ENCODE measurements around the gene DIP2B.
A peak's percentile ranks its signal among the peaks of the same experiment; 100 is the strongest.
"Not testable (repeated sequence)": the region's sequence is repeated elsewhere in the genome, so short reads cannot be mapped to it uniquely, and the experiment has no call there.

The DIP2B gene

DNA sequence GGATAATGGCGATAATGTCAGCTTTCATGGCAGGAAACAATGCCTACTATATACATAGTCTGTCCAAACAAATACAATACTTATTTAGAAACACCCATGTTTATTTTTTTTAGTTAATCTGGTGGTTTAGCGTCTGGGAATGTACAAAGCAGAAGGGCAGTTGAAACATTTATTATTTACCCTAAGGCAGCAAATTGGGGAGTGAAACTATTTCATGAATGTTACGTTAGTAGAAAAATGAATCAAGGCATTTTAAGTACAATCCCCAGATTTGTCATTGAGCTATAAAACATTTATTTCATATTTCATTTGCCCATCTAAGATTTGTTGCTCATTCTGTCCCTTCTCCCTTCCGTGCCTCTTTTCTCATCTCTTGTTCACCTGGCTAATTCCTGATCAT lies 172.0 kb downstream of the DIP2B start:
- DNase-seq (ENCODE audit: low spot score in 2 of 2) (no peak), ATAC-seq (replicated peaks; ENCODE audit: extremely low read depth, poor library complexity, severe bottlenecking) (no peak)
- no peaks in the 10 kb centered on the region for H3K27me3 Mint-ChIP-seq
- H3K4me1 Mint-ChIP-seq, result no peaks in the 10 kb centered on the region
- H3K4me3 Mint-ChIP-seq, result no peak overlapping the region
- H3K27ac Mint-ChIP-seq (ENCODE audit: low read depth), result no peak overlapping the region
- peaks cover 32% of the 10 kb centered on the region for H3K36me3 Mint-ChIP-seq (ENCODE audit: insufficient read depth)
- no peaks in the 10 kb centered on the region for H3K9me3 Mint-ChIP-seq

DNA sequence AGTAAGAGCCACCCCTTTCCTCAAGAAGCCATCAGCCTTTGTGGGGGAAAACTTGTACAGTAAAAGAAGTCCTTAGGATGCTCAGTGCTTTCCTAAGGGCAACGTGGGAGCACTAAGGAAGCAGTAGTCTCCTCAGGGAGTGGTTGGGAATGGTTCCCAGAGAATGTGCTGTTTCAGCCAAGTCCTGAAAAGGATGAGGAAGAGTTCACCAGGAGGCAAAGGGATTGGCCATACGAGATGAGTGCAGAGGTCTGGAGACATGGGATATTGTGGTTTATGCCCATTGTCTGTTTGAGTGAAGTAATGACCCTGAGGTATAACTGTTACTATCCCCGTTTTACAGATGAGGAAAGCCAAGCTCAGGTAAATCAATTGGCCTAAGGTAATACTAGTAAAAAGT lies 173.1 kb downstream of the DIP2B start:
- Mint-ChIP-seq H3K27ac (ENCODE audit: low read depth) (no peak overlapping the region), H3K9me3 (no peaks in the 10 kb centered on the region), H3K4me1 (no peaks in the 10 kb centered on the region), H3K27me3 (no peaks in the 10 kb centered on the region), H3K36me3 (ENCODE audit: insufficient read depth) (peaks cover 36% of the 10 kb centered on the region), H3K4me3 (no peak overlapping the region)
- DNase-seq (ENCODE audit: low spot score in 2 of 2), result no peak
- no peak for ATAC-seq (replicated peaks; ENCODE audit: extremely low read depth, poor library complexity, severe bottlenecking)

DNA sequence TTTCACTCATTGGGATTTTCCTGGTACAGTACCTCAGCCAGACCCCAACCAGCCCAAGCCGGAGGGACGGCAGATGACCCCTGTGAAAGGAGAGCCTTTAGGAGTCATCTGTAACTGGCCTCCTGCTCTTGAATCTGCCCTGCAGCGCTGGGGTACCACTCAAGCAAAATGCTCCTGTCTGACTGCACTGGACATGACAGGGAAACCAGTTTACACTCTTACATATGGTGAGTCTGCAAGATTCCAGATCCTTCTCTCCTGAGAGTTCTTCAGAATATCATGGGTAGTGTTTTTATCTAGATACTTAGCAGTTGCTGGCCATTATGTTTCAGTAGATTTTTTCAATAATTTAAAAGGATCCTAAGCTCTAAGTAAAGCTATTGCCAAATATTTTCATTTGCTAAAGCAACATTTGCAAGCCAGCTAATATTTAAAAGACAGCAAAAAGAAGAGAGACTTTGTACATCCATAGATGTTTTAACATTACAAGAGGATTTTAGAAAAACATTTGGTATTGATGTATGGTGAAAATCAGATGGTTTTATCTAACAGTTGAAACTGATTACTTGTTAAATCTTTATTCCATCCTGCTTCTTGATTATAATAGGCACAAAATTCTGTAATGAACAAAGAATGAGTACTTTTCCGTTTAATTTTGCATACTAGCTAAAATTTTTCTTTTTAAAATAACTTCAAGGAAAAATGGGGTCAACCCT lies 174.0 kb downstream of the DIP2B start:
- ATAC-seq (replicated peaks; ENCODE audit: extremely low read depth, poor library complexity, severe bottlenecking), result no peak
- Mint-ChIP-seq H3K27me3 (no peaks in the 10 kb centered on the region), H3K27ac (ENCODE audit: low read depth) (no peak overlapping the region), H3K9me3 (no peaks in the 10 kb centered on the region), H3K4me3 (no peak overlapping the region), H3K4me1 (no peaks in the 10 kb centered on the region), H3K36me3 (ENCODE audit: insufficient read depth) (peaks cover 37% of the 10 kb centered on the region)
- no peak for DNase-seq (ENCODE audit: low spot score in 2 of 2)

DNA sequence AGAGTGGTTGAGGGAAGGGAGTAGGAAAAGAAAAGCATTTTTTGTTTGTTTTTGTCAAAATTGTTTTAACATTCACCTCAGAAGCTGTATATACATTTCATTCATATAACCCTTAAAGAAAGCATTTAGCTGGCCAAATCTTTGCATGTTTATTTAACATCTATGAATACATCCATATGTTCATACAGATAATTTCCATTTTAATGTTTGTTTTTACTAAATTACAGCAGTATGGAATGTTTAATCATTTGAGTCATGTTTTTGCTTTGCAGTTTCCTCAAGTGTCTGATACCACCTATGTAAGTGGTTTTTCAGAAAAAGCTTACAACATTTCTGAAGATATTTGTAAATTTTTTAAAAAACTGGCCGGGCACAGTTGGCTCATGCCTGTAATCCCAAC lies 174.8 kb downstream of the DIP2B start:
- Mint-ChIP-seq H3K4me3 (no peak overlapping the region), H3K27me3 (no peaks in the 10 kb centered on the region), H3K27ac (ENCODE audit: low read depth) (no peak overlapping the region), H3K4me1 (no peaks in the 10 kb centered on the region), H3K9me3 (no peaks in the 10 kb centered on the region), H3K36me3 (ENCODE audit: insufficient read depth) (peaks cover 38% of the 10 kb centered on the region)
- DNase-seq (ENCODE audit: low spot score in 2 of 2), result no peak
- ATAC-seq (replicated peaks; ENCODE audit: extremely low read depth, poor library complexity, severe bottlenecking), result no peak

DNA sequence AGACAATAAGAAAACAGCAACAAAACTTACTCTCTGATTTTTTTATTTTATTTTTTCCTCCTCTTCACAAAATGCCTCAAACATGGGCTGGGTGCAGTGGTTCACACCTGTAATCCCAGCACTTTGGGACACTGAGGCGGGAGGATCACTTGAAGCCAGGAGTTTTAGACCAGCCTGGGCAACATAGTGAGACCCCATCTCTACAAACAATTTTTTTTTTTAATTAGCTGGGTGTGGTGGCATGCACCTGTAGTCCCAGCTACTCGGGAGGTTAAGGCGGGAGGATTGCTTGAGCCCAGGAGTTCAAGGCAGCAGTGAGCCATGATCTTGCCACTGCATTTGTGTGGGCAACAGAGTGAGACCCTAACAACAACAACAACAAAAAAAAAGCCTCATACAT lies 176.3 kb downstream of the DIP2B start:
- peaks cover 33% of the 10 kb centered on the region for H3K36me3 Mint-ChIP-seq (ENCODE audit: insufficient read depth)
- not testable (repeated sequence) for ATAC-seq (replicated peaks; ENCODE audit: extremely low read depth, poor library complexity, severe bottlenecking); H3K27me3 Mint-ChIP-seq; H3K4me1 Mint-ChIP-seq; H3K27ac Mint-ChIP-seq (ENCODE audit: low read depth); H3K4me3 Mint-ChIP-seq; DNase-seq (ENCODE audit: low spot score in 2 of 2); H3K9me3 Mint-ChIP-seq

DNA sequence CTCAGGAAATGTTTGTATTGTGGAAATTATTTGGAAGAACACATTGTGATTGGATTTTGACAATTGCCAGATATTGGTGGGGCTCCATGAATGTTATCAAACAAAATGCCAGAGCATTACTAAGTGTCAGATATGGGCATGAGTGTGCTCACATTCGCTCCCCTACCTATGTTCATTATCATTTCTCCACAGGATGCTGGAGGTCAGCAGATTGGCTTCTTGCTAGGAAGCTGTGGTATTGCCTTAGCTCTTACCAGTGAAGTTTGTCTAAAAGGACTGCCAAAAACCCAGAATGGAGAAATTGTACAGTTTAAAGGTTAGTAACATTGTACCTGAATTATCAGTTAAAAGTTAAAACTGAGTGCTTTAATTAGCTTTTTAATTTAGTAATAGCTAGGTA lies 180.9 kb downstream of the DIP2B start:
- no peak for DNase-seq (ENCODE audit: low spot score in 2 of 2)
- Mint-ChIP-seq H3K27ac (ENCODE audit: low read depth) (no peak overlapping the region), H3K36me3 (ENCODE audit: insufficient read depth) (peaks cover 26% of the 10 kb centered on the region), H3K4me3 (no peak overlapping the region), H3K4me1 (no peaks in the 10 kb centered on the region), H3K27me3 (no peaks in the 10 kb centered on the region), H3K9me3 (no peaks in the 10 kb centered on the region)
- ATAC-seq (replicated peaks; ENCODE audit: extremely low read depth, poor library complexity, severe bottlenecking), result no peak

DNA sequence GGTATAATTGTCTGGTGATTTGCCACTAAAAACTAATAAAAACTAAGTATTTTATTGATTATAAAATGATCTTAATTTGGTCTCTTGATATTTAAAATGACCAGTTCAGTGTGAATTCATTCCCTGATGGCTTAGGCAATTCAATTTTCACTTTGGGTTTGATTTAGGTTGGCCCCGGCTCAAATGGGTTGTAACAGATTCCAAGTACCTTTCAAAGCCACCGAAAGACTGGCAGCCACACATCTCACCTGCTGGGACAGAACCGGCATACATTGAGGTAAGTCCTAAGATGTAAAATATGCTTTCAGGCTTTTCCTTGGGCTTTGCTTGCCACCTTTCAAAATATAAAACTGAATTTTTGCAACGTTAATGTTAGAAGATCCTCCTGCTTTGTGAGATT lies 181.6 kb downstream of the DIP2B start:
- Mint-ChIP-seq H3K4me1 (no peaks in the 10 kb centered on the region), H3K4me3 (no peak overlapping the region), H3K36me3 (ENCODE audit: insufficient read depth) (peaks cover 26% of the 10 kb centered on the region), H3K27me3 (no peaks in the 10 kb centered on the region), H3K27ac (ENCODE audit: low read depth) (no peak overlapping the region), H3K9me3 (no peaks in the 10 kb centered on the region)
- no peak for DNase-seq (ENCODE audit: low spot score in 2 of 2)
- no peak for ATAC-seq (replicated peaks; ENCODE audit: extremely low read depth, poor library complexity, severe bottlenecking)

DNA sequence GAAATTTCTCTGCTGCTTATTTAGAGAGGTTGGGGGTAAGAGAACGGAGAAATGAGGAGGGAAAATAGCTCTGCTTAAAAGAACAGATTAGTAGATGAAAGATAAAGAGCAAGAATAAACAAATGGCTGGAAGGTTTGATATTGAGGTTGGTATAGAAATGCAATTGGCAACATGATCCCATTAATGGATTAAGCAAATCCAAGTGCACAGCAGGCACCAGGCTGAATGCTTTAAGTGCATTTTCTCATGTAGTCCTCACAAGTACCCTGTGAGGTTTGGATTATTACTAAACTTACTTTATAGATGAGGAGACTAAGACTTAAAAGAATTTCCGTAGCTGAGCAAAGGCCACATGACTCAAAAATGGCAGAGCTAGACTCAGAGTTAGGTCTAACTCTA lies 182.2 kb downstream of the DIP2B start:
- H3K4me3 Mint-ChIP-seq, result no peak overlapping the region
- ATAC-seq (replicated peaks; ENCODE audit: extremely low read depth, poor library complexity, severe bottlenecking), result no peak
- H3K9me3 Mint-ChIP-seq, result no peaks in the 10 kb centered on the region
- DNase-seq (ENCODE audit: low spot score in 2 of 2), result no peak
- H3K4me1 Mint-ChIP-seq, result no peaks in the 10 kb centered on the region
- H3K36me3 Mint-ChIP-seq (ENCODE audit: insufficient read depth), result peaks cover 20% of the 10 kb centered on the region
- no peaks in the 10 kb centered on the region for H3K27me3 Mint-ChIP-seq
- no peak overlapping the region for H3K27ac Mint-ChIP-seq (ENCODE audit: low read depth)

DNA sequence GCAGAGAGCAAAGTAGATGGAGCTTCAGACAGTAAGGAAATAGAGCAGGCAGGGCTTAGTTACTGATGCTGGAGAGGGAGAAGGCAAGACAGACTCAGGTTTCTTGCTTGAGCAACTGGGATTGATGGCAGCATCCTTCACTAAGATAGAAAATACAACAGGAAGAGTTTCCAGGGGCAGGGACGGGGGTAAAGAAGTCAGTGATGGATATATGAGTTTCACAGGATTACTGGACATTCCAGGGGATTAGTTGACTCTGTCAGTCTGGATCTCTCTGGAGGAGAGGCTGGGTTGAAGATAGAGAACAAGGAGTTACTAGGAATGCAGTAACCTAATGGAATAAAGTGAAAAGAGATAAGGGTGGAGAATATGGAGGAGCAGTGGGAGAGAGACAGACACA lies 184.7 kb downstream of the DIP2B start:
- no peaks in the 10 kb centered on the region for H3K9me3 Mint-ChIP-seq
- no peaks in the 10 kb centered on the region for H3K4me1 Mint-ChIP-seq

DNA sequence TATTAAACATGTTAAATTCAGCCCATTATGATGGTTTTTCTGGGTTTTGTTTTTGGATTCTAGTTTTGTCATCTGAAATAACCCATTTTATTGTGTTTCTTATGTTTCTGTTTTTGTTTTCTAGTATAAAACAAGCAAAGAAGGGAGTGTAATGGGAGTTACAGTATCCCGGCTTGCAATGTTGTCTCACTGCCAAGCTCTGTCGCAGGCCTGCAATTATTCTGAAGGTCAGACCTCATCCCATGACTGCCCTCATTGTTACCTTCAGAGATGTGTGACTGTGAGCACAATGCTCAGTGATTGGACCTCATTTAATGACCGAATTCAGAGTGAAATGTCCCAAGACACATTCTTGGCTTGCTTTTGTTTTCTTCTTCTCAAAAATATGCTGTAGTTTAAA lies 186.1 kb downstream of the DIP2B start:
- H3K27me3 Mint-ChIP-seq, result no peaks in the 10 kb centered on the region
- no peak overlapping the region for H3K27ac Mint-ChIP-seq (ENCODE audit: low read depth)
- H3K36me3 Mint-ChIP-seq (ENCODE audit: insufficient read depth), result peaks cover 21% of the 10 kb centered on the region
- ATAC-seq (replicated peaks; ENCODE audit: extremely low read depth, poor library complexity, severe bottlenecking) (no peak), DNase-seq (ENCODE audit: low spot score in 2 of 2) (no peak)
- H3K4me1 Mint-ChIP-seq, result no peaks in the 10 kb centered on the region
- H3K4me3 Mint-ChIP-seq, result no peak overlapping the region
- H3K9me3 Mint-ChIP-seq, result no peaks in the 10 kb centered on the region

More for the DNA sequence above, 184.7 kb downstream of the DIP2B start:
- Mint-ChIP-seq H3K27me3 (no peaks in the 10 kb centered on the region), H3K4me3 (no peak overlapping the region), H3K36me3 (ENCODE audit: insufficient read depth) (peaks cover 15% of the 10 kb centered on the region), H3K27ac (ENCODE audit: low read depth) (peak overlapping the region; percentile 33)
- DNase-seq (ENCODE audit: low spot score in 2 of 2) (no peak), ATAC-seq (replicated peaks; ENCODE audit: extremely low read depth, poor library complexity, severe bottlenecking) (no peak)

DNA sequence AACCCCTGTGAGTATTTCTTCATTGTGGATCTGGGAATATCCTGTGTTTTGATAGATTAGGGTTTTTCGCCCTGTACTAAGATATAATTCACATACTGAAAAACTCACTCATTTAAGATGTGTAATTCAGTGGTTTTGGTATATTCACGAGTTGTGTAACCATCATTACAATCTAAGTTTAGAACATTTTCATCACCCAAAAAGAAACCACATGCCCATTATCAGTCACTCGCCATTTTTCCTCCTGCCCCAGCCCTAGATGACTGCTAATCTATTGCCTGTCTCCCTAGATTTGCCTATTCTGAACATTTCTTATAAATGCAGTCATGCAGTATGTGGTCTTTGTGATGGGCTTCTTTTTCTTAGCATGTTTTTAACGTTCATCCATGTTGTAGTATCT lies 191.2 kb downstream of the DIP2B start:
- no peak for ATAC-seq (replicated peaks; ENCODE audit: extremely low read depth, poor library complexity, severe bottlenecking)
- no peak for DNase-seq (ENCODE audit: low spot score in 2 of 2)
- no peaks in the 10 kb centered on the region for H3K4me1 Mint-ChIP-seq
- H3K9me3 Mint-ChIP-seq, result no peaks in the 10 kb centered on the region
- H3K27ac Mint-ChIP-seq (ENCODE audit: low read depth), result no peak overlapping the region
- H3K27me3 Mint-ChIP-seq, result no peaks in the 10 kb centered on the region
- H3K4me3 Mint-ChIP-seq, result no peak overlapping the region
- peaks cover 45% of the 10 kb centered on the region for H3K36me3 Mint-ChIP-seq (ENCODE audit: insufficient read depth)

DNA sequence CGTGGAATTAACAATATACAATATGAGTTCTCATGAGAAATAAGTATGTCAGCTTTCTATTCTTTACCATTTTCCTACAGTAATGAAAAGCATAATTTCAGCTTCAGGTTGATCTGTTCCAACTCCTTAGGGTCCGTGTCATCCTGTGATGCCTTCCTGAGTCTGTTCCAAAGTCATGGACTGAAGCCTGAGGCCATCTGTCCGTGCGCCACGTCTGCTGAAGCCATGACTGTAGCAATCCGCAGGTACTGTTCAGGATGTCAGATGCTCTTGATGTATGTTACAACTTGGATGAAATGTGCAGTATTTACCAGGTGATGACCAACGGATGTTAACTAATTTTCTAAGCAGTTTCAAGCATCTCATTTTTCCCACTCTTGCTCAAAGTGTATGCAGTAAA lies 192.1 kb downstream of the DIP2B start:
- Mint-ChIP-seq H3K27me3 (no peaks in the 10 kb centered on the region), H3K4me3 (no peak overlapping the region), H3K27ac (ENCODE audit: low read depth) (no peak overlapping the region), H3K4me1 (no peaks in the 10 kb centered on the region), H3K36me3 (ENCODE audit: insufficient read depth) (peaks cover 47% of the 10 kb centered on the region), H3K9me3 (no peaks in the 10 kb centered on the region)
- no peak for DNase-seq (ENCODE audit: low spot score in 2 of 2)
- ATAC-seq (replicated peaks; ENCODE audit: extremely low read depth, poor library complexity, severe bottlenecking), result no peak

DNA sequence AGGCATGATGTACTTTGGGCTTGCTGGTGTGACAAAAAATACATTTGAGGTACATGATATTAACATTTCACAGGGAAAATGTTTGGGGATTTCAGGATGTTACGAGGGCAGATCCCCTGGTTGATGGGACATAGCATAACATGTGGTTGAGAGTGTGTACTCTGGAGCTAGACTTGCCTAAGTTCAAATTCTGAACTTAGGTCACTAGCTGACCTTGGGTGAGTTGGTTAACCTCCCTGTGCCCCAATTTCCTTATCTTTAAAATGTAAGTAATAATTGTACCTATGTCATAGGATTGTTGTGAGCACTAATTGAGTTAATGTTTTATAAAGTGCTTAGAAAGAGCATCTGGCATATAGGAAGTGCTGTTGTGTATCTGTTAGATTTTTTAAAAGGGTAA lies 194.4 kb downstream of the DIP2B start:
- peaks cover 46% of the 10 kb centered on the region for H3K36me3 Mint-ChIP-seq (ENCODE audit: insufficient read depth)
- no peaks in the 10 kb centered on the region for H3K9me3 Mint-ChIP-seq
- no peak overlapping the region for H3K4me3 Mint-ChIP-seq
- no peaks in the 10 kb centered on the region for H3K27me3 Mint-ChIP-seq
- H3K27ac Mint-ChIP-seq (ENCODE audit: low read depth), result no peak overlapping the region
- ATAC-seq (replicated peaks; ENCODE audit: extremely low read depth, poor library complexity, severe bottlenecking), result no peak
- no peaks in the 10 kb centered on the region for H3K4me1 Mint-ChIP-seq
- DNase-seq (ENCODE audit: low spot score in 2 of 2), result no peak

DNA sequence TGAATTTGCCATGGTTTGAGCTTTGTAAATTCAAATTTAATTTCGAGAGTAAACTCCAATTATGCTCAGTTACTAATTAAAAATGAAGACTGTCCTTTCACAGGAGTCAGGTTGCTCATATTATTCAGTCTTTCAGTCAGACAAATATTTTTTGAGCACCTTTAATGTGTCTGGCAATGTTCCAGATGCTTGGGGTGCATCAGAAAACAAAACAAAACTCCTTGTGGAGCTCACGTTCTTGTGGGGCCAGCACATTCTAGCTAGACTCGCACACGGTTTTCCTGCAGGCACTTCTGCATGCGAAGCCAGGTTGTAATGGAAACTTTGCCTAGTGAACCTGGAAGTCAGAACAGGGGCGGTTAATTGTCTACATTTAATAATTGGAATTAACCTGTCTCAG lies 195.2 kb downstream of the DIP2B start:
- H3K4me3 Mint-ChIP-seq, result no peak overlapping the region

More for the DNA sequence above, 195.2 kb downstream of the DIP2B start:
- ATAC-seq (replicated peaks; ENCODE audit: extremely low read depth, poor library complexity, severe bottlenecking) (no peak), DNase-seq (ENCODE audit: low spot score in 2 of 2) (no peak)
- Mint-ChIP-seq H3K27ac (ENCODE audit: low read depth) (no peak overlapping the region), H3K36me3 (ENCODE audit: insufficient read depth) (peaks cover 49% of the 10 kb centered on the region), H3K4me1 (no peaks in the 10 kb centered on the region), H3K9me3 (no peaks in the 10 kb centered on the region), H3K27me3 (no peaks in the 10 kb centered on the region)
